ENCODE results near the gene CNPY3.
"Not testable (repeated sequence)": the region's sequence is repeated elsewhere in the genome, so short reads cannot be mapped to it uniquely, and the experiment has no call there.

The CNPY3 gene

DNA sequence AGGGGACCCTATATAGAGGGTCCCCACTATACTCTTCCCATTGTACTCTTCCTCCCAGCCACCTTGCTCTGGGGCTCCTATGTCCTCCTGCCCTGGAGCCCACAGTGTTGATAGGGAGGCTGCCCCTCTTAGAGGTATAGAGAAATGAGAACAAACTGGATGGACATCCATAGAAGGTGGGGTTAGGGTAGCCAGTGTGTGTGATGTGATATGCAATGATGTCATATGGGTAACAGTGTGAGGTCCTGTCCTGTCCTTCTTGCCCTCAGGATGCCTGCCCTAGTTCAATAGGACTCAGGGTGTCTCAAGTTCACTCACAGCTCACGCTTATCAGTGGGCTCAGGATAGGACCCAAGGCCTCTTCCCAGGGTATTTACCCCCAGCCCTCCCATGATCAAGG is 13.0 kb upstream of the CNPY3 start:
- DNase-seq: no peak

DNA sequence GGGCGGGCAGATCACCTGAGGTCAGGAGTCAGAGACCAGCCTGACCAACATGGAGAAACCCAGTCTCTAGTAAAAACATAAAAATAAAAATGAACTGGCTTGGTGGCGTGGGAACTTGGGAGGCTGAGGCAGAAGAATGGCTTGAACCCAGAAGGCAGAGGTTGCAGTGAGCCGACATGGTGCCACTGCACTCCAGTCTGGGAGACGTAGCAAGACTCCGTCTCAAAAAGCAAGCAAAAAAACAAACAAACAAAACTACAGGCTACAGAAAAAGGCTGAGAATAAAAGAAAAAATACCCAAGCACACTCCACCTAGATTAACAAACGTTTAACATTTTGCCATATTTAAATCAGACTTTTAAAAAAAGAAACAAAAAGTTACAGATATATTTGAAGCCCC is 7.5 kb upstream of the CNPY3 start:
- DNase-seq: no peak

GRCh38 chr6:42923666-42924065 is 5.6 kb upstream of the CNPY3 start:
- DNase-seq: no peak

DNA sequence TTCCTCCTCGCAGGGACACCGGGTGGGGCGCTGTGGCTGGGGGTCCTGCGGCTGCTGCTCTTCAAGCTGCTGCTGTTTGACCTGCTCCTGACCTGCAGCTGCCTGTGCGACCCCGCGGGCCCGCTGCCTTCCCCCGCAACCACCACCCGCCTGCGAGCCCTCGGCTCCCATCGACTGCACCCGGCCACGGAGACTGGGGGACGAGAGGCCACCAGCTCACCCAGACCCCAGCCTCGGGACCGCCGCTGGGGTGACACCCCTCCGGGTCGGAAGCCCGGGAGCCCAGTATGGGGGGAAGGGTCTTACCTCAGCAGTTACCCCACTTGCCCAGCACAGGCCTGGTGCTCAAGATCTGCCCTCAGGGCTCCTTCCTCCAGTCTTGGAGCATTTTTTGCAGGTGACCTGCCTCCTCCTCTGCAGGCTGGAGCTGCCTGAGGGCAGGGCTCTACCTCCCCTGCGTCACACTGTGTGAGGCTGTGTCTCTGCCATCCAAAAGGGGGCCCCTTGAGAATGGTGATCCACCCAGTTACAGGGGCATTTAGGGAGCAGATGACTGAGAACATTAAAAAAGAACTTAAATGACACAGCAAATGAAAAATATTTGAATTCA is 3.9 kb upstream of the CNPY3 start:
- DNase-seq: no peak

GRCh38 chr6:42929821-42930360 is 611 bp downstream of the CNPY3 start:
- DNase-seq: no peak

DNA sequence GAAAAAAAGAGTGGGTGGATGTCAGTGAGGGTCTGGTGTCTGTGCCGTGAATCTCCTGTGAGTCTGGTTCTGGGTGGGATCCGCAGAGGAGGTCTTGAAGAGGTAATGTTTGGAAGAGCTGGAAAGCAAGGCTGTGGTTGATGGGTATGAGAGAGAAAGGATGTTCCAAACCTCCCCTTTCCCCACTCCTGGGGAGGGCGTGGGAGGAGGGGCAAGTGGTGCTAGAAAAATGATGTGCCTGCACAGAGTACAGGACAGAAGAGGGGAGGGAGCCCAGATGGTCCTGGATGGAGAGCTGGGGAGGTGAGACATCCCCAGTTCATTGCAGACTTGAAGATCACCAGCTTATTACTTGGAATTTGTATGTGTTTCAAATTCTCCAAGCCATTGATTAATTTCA is 3.1 kb downstream of the CNPY3 start:
- DNase-seq: no peak

DNA sequence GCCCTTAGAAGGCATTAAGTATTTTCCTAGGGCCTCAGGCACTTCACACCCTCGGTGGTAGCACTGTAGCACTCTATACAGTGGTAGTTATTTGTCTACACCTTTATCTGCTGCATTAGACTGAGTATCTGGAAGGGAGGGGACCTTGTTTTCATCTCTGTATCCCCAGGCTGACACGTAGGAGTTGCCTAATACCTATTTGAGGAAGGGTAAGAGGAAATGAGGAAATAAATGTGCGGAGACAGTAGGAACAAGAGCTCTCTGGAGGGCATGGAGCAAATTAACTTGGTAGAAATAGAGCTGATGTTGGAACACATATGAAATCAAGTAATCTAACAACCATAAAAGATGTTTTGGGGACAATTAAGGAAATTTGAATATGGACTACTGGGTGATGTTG is 3.9 kb downstream of the CNPY3 start:
- no peak for DNase-seq

- DNase-seq: no peak
Measured at GRCh38 chr6:42935322-42935721, 6.0 kb downstream of the CNPY3 start.

DNA sequence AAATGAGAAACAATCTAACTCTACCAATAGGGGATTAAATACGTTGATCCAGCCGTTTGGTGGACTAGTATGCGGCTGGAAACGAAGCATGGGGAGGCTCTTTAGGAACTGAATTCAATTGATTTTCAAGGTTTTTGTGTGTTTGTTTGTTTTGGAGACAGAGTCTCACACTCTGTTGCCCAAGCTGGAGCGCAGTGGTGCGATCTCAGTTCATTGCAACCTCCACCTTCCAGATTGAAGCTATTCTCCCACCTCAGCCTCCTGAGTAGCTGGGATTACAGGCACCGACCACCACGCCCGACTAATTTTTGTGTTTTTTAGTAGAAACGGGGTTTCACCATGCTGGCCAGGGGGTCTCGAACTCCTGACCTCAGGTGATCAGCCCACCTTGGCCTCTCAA is 7.1 kb downstream of the CNPY3 start:
- no peak for DNase-seq

- no peak for DNase-seq
Measured at GRCh38 chr6:42937548-42938427, 8.5 kb downstream of the CNPY3 start.

- DNase-seq: no peak
Measured at GRCh38 chr6:42938428-42938796, 9.1 kb downstream of the CNPY3 start.

DNA sequence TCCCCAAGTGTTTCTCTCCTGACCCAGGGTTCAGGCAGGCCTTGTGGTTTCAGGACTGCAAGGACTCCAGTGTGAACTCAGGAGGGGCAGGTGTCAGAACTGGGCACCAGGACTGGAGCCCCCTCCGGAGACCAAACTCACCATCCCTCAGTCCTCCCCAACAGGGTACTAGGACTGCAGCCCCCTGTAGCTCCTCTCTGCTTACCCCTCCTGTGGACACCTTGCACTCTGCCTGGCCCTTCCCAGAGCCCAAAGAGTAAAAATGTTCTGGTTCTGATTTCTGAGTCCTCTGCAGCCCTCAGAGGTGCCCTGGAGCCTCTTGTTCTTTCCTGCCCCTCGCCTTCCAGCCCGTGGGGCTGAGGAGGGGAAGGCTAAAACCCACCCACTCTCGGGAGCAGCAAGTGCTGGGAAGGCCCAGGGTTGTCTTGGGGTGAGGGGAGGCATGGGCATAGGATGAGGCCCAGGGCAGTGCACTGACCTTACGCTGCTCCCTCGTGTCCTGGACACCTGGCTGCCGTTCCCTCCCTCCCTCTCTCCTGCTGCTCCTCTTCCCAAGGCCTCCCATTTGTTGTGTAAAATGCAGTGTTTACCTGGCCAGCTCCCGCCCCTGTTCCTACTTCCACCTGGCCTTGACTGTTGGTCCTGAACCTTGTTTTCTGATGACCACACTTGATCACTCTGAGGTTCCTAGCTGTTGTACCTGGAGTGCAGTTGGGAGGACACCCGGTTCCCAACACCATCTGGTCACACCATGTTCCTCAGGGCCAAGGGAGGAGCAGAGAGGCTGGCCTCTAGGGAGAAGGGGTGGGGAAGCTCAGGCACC is 9.9 kb downstream of the CNPY3 start:
- no peak for DNase-seq

GRCh38 chr6:42939810-42940167 is 10.5 kb downstream of the CNPY3 start:
- no peak for DNase-seq

GRCh38 chr6:42940493-42941045 is 11.3 kb downstream of the CNPY3 start:
- DNase-seq: no peak

GRCh38 chr6:42941356-42941755 is 12.1 kb downstream of the CNPY3 start:
- not testable (repeated sequence) for DNase-seq

GRCh38 chr6:42942444-42942843 is 13.2 kb downstream of the CNPY3 start:
- no peak for DNase-seq

GRCh38 chr6:42947950-42948349 is 18.7 kb downstream of the CNPY3 start:
- no peak for DNase-seq

GRCh38 chr6:42952389-42952788 is 23.1 kb downstream of the CNPY3 start:
- no peak for DNase-seq

DNA sequence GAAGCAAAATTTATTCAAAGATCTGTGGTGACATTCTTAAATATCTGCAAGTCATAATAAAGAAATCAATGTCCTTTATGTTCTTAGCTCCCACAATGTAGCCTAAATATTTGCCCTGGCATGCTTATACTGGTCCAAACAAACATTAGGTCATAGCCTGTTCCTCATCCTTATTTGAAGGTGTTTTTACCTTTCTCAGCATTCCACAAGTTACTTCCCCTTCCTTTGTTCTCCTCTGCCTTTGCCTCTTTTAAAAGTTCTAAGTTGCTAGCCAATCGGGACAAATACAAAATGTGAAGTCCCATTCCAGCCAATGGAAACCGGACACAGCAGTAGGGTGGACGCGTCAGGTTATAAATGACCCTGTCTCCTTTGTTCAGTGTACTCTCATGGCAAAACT is 25.1 kb downstream of the CNPY3 start:
- not testable (repeated sequence) for DNase-seq

GRCh38 chr6:42958125-42958524 is 28.8 kb downstream of the CNPY3 start:
- no peak for DNase-seq

DNA sequence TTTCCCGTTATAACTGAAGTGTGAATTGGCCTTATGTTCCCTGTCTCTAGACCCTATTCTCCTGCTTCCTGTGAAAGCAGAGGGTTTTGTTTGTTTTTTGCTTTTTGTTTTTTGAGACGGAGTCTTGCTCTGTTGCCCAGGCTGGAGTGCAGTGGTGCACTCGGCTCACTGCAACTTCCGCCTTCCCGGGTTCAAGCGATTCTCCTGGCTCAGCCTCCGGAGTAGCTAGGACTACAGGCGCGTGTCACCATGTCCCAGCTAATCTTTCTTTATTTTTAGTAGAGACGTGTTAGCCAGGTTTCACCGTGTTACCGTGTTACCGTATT is 30.6 kb downstream of the CNPY3 start:
- DNase-seq: no peak

- no peak for DNase-seq
Measured at GRCh38 chr6:42960243-42961019, 31.2 kb downstream of the CNPY3 start, which contains the start of gene GNMT. Gene GNMT (plus strand): TSS chr6:42960754. CDS start chr6:42960768, 14 bp downstream.
